ENCODE data around the gene GMDS. TPM values are rescaled to one million over a fixed set of nuclear protein-coding genes. Genes with fewer than 3 reads are reported as not detected.

The GMDS gene
- total and polyA plus RNA-seq, 2 donors (not counting 3 experiments of a cell fraction or from before 2014, with no cell fraction given), result 9.8 to 23.5 TPM

DNA sequence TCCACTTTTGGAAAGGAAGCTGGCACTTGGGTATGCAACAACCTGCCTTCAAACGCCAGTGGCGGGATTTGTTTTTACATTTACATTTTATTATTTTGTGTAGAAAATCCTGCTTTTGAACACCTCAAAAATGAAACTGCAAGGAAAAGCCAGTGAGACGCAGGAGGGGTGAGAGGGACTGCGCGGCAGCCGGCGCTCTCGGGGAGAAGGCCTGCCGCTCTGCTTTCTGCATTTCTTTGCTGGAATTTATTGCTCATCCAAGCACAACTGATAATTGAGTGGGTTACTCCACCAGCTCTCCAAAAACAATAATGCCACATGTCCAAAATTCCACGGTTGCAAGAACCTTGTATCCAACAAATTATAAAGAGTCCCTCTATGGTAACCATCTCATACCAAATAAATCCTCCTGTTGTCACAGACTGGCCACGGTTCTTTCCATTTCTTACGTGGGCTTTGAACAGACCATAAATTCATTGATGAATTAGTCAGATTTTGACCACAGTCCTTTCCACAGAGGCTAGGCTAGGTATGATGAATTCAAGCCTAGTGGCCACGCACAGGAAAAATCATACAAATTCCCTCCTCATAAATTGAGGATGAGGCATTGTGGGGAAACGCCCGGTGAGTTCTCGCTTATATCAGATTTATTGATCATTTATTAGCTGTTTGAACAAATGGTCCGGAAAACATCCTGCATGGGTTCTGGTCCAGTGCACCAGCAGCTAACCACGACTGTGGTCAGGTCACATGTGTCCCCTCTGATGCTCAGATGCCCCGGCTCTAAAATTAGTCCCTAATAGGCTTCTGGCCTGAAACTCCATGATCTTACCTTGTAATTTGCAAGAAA lies 667.3 kb downstream of the GMDS start:
- H3K27me3 ChIP-seq (ENCODE audit: control insufficient read depth in 2 of 2, insufficient read depth in 2 of 2, low read length in 2 of 2), result peaks cover 0 to under 1% of the 10 kb centered on the region in 2 experiments
- DNase-seq (ENCODE audit: low read depth, low spot score), result no peak
- BruUV-seq (replicated peaks), result no TSS peak
- no peaks in the 10 kb centered on the region for H4K20me1 ChIP-seq (replicated peaks; ENCODE audit: control insufficient read depth, extremely low read depth, insufficient read depth, low read length)
- TF ChIP-seq FOS (IDR thresholded peaks at IDR 0.05; ENCODE audit: borderline replicate concordance, insufficient read depth, low read length), result no peak
- no peak for TF ChIP-seq POLR2AphosphoS5 (IDR thresholded peaks at IDR 0.05; ENCODE audit: insufficient read depth, low read depth, low read length)
- no peak for TF ChIP-seq JUN (IDR thresholded peaks at IDR 0.05; ENCODE audit: borderline replicate concordance, insufficient read depth, insufficient read length, low read depth)
- TF ChIP-seq, protein P1, sequence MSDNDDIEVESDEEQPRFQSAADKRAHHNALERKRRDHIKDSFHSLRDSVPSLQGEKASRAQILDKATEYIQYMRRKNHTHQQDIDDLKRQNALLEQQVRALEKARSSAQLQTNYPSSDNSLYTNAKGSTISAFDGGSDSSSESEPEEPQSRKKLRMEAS (IDR thresholded peaks at IDR 0.05; ENCODE audit: insufficient read depth, insufficient read length), result no peak
- no peak for TF ChIP-seq EZH2 (IDR thresholded peaks at IDR 0.05; ENCODE audit: borderline replicate concordance, low read depth, low read length, severe bottlenecking)
- no peak for TF ChIP-seq MYC (IDR thresholded peaks at IDR 0.05; ENCODE audit: low read depth, low read length)
- TF ChIP-seq POLR2A (IDR thresholded peaks at IDR 0.05; ENCODE audit: low read depth, low read length), result no peak
- no peak for TF ChIP-seq CTCF (IDR thresholded peaks at IDR 0.05; ENCODE audit: extremely low read depth in 1 of 2, insufficient read depth in 1 of 2, low read depth in 1 of 2, low read length in 2 of 2)
- TF ChIP-seq GATA2 (IDR thresholded peaks at IDR 0.05; ENCODE audit: insufficient read depth, insufficient read length, low read depth, low read length), result no peak
- FAIRE-seq, result no peak
- H3K79me2 ChIP-seq (ENCODE audit: control insufficient read depth, insufficient read depth, low read length), result no peaks in the 10 kb centered on the region
- H3K9me1 ChIP-seq (replicated peaks; ENCODE audit: control insufficient read depth, extremely low read depth, insufficient read depth, low read length), result no peaks in the 10 kb centered on the region
- H3K27ac ChIP-seq (ENCODE audit: insufficient read depth, low read depth, low read length), result no peak overlapping the region
- H3K4me3 ChIP-seq (replicated peaks in 1 of 3; ENCODE audit: insufficient read depth in 1 of 3, low read depth in 1 of 3, low read length in 3 of 3), result no peak overlapping the region
- intact Hi-C loops (cut with micrococcal nuclease), result no loop called here
- dilution Hi-C loops (cut with MboI; ENCODE audit: extremely low pct_ligation_motif_present, low sequenced_read_pairs), result no loop called here
- H3K4me1 ChIP-seq (ENCODE audit: control insufficient read depth, extremely low read depth, insufficient read depth, low read length), result no peaks in the 10 kb centered on the region
- no peaks in the 10 kb centered on the region for H3K36me3 ChIP-seq (ENCODE audit: control insufficient read depth in 2 of 2, extremely low read depth in 1 of 2, insufficient read depth in 2 of 2, low read length in 2 of 2)
- no peak overlapping the region for H2AFZ ChIP-seq (ENCODE audit: low read depth, low read length)
- H3K9me3 ChIP-seq (replicated peaks; ENCODE audit: control insufficient read depth, insufficient read depth, low read length), result no peaks in the 10 kb centered on the region
- ChIA-PET CTCF (no interaction called here), POLR2A (interaction anchor here (0.5 kb wide), 1 partner anchor 14 kb away, joined by 3 read pairs; no protein-coding TSS in a partner anchor)
- H3K4me2 ChIP-seq (ENCODE audit: insufficient read depth, low read length), result no peak overlapping the region
- no peak overlapping the region for H3K9ac ChIP-seq (replicated peaks; ENCODE audit: extremely low read depth, insufficient read depth, low read length)

All from endothelial cell of umbilical vein (primary cell).